CD4-positive, alpha-beta T cell treated with Interleukin-15 for 4 hours (primary cell): ENCODE data around the gene DPPA3.
A peak's percentile ranks its signal among the peaks of the same experiment; 100 is the strongest.
"Not testable (repeated sequence)": the region's sequence is repeated elsewhere in the genome, so short reads cannot be mapped to it uniquely, and the experiment has no call there.

Source experiments
- DNase-seq: peaks from one replicate; pipeline ENCODE4 v3.0.0-alpha.2; 2020; ENCODE audit warnings: low spot score

DPPA3 gene

DNA sequence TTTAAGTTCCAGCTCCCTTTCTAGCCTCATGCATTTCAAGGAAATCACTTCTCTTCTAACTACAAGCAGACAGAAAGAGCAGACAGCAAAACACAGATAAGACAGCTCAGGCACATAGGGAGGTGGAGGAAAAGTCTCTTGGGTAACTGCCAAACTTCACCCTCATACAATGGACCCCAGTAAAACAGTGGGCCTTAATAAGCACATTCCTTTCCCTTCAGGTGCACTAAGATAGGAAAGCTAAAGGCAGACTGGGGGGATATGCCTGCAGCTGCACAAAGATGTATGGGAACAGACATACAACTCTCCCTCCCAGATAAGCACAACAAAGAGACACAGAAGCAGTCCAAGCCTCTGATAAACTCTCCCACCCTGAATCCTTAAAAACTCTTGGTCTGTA lies 19.8 kb downstream of the DPPA3 start:
- DNase-seq = not testable (repeated sequence)

DNA sequence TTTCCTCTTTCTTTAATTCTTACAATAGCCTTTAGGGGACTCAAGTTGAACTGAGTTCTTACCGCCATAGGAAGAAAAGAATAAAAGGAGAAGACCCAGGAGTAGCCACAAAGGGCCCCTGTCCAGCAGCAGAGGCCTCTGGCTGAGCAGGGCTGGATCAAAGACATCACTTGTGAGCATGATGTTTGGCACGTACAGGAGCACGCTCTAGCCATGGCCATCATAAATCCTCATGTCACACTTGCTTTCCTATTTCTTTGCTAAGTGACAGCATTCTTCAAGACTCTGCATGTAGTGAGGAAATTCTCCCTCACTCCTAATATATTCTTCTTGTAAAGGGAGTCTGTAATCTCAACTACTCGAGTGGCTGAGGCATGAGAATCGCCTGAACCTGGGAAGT lies 20.3 kb downstream of the DPPA3 start:
- DNase-seq = no peak

GRCh38 chr12:7732993-7733392 lies 21.8 kb downstream of the DPPA3 start:
- no peak for DNase-seq

DNA sequence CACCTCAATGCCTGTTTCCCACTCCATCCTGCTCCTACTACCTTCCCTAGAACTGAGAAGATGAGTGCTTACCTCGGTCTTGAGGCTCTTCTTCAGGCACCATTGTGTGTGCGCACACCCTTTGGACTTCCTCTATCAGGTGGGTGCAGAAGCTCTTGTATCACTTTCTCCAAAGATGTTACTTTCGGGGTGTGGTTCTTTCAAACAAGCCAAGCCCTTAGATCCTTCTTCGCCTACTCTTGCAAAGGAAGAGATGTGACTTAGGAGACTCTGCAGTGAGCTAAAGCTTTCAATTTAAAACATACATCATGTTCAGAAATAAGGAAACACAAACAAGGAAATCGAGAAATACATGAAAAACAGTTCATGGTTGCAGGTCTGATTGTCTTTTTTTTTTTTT lies 36.0 kb downstream of the DPPA3 start, which contains the start of gene CLEC4C:
CLEC4C (minus strand) TSS at position 130 of the 400 bp plus-strand sequence; CDS start at position 103, 27 bp downstream.
- no peak for DNase-seq

- DNase-seq = no peak
These were observed 37.6 kb downstream of the DPPA3 start for GRCh38 chr12:7748852-7749251.

DNA sequence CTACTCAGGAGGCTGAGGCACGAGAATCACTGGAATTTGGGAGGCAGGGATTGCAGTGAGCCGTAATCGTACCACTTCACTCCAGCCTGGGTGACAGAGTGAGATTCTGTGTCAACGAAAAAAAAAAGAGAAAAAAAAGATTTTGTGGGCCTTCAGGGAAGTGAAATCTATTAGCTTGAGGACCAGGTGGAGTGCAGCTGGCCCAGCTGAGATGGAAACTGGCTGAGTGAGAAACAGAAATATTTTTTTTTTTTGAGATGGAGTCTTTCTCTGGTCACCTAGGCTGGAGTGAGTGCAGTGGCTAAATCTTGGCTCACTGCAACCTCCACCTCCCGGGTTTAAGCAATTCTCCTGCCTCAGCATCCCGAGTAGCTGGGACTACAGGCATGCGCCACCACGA lies 38.2 kb downstream of the DPPA3 start:
- DNase-seq = no peak

GRCh38 chr12:7750350-7750749 lies 39.1 kb downstream of the DPPA3 start:
- DNase-seq = no peak

- DNase-seq = no peak
These were observed 40.2 kb downstream of the DPPA3 start for GRCh38 chr12:7751394-7751793.

GRCh38 chr12:7751941-7752922 lies 41.0 kb downstream of the DPPA3 start:
- not testable (repeated sequence) for DNase-seq

GRCh38 chr12:7755668-7756067 lies 44.4 kb downstream of the DPPA3 start:
- peak; percentile 28 for DNase-seq

DNA sequence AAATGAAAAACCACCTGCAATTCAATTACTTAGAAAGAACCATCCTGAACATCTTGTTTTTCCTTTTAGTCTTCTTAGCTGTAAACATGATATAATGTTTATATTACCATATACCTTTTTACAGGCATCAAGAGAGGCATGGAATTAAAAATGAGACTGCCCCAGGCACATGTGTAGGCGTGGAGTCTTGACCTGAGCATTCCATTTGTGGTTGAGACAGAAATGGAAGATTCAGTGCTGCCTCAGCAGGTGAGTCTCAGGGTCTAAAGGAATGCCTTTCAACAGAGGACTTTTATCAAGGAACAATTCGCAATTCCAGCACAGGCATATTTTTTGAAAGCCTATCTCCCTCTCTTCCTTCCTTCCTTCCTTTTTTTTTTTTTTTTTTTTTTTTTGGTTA lies 45.8 kb downstream of the DPPA3 start:
- no peak for DNase-seq

- no peak for DNase-seq
These were observed 47.5 kb downstream of the DPPA3 start for GRCh38 chr12:7758766-7759140.
